ENCODE measurements around the gene CDCA5. TPM values are rescaled to one million over a fixed set of nuclear protein-coding genes. Genes with fewer than 3 reads are reported as not detected.

The CDCA5 gene
- total RNA-seq, 4 donors from 2014 or later = 0.56 to 2.8 (median 1.4) TPM; not detected in 1

DNA sequence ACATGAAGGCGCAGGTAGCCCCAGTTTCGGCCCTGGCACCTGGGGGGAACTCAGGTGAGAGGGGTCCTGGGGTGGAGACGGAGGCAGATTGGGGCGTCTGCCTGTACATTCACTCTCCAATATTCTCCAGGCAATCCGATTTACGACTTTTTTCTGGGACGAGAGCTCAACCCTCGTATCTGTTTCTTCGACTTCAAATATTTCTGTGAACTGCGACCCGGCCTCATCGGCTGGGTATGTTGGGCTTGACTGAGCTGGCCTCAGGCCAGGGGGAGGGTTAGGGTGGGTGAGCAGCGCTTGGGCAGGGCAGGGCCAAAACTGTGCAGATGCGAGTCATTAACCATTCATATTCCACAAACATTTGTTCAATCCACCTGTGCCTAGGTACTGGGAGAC is 29.5 kb upstream of the CDCA5 start:
- no peak for TF ChIP-seq CTCF (IDR thresholded peaks at IDR 0.05)
- ATAC-seq (ENCODE audit: low FRiP score) (no peak), DNase-seq (ENCODE audit: low spot score) (no peak)

- peak; percentile 38 for ATAC-seq (ENCODE audit: low FRiP score)
- TF ChIP-seq CTCF (IDR thresholded peaks at IDR 0.05) = peak in 1 of 3 donors; percentile 28
- no peak for DNase-seq (ENCODE audit: low spot score)
These were observed 28.9 kb upstream of the CDCA5 start for GRCh38 chr11:65112546-65113360.

DNA sequence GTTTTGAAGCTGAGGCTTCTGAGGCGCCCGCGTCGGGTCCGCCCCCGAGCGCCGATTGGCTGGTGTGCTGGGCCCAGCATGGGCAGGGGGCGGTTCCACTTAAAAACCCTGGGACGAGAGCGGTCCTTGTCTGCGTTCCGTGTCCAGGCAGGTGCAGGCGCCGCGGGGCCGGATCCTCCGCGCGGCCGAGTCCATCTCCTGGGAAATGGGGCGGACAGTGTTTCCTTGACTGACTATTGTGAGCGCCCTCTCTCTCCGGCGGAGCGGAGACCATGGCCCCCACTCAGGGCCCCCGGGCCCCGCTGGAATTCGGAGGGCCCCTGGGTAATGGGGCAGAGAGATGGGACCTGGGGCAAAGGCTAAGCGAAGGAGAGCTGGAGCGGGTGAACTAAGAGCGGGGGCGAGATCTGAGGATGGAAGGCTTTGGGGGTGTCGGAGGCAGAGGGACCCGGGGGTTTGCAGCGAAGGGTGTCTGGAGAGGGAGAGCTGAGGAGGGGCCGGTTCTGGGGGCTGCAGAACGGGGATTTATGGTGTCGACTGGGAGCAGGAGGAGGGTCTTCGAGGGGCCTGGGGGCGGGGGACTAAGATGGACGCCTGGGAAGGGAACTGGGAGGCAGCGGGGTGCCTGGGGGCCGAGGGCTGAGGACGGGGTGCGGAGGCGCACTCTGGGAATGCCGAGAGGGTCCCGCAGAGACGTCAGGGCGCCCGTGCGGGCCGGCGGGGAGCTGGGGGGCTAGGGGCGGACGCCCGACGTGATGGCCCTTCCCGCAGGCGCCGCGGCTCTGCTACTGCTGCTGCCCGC is 28.1 kb upstream of the CDCA5 start, which contains the start of gene TM7SF2:
TM7SF2 (plus strand) TSS at position 129 of the 802 bp plus-strand sequence; CDS start at position 273, 144 bp downstream.
- TF ChIP-seq CTCF (IDR thresholded peaks at IDR 0.05) = no peak
- DNase-seq (ENCODE audit: low spot score) = peak; percentile 94
- ATAC-seq (ENCODE audit: low FRiP score) = peak; percentile 81

- ATAC-seq (ENCODE audit: low FRiP score) (no peak), DNase-seq (ENCODE audit: low spot score) (no peak)
- peak in 1 of 3 donors; percentile 4 for TF ChIP-seq CTCF (IDR thresholded peaks at IDR 0.05)
These were observed 27.4 kb upstream of the CDCA5 start for GRCh38 chr11:65111159-65111743.

GRCh38 chr11:65110354-65110861 is 26.6 kb upstream of the CDCA5 start:
- DNase-seq (ENCODE audit: low spot score) (peak; percentile 99), ATAC-seq (ENCODE audit: low FRiP score) (peak; percentile 22)
- peak in 2 of 3 donors; percentile 49 to 99 for TF ChIP-seq CTCF (IDR thresholded peaks at IDR 0.05)

- no peak for TF ChIP-seq CTCF (IDR thresholded peaks at IDR 0.05)
- no peak for ATAC-seq (ENCODE audit: low FRiP score)
- no peak for DNase-seq (ENCODE audit: low spot score)
These were observed 25.7 kb upstream of the CDCA5 start for GRCh38 chr11:65109231-65110198.

Measured in omental fat pad (tissue), 4 donors.